NCI-H526 treated with DMSO at 0.1 percent for 48 hours (cell line): ENCODE data around the gene GFRA4.
A peak's percentile ranks its signal among the peaks of the same experiment; 100 is the strongest.

Experiments
- DNase-seq: peaks from one replicate; lab custom pipeline; 2025; lab: John Stamatoyannopoulos, UW

GFRA4 gene

DNA sequence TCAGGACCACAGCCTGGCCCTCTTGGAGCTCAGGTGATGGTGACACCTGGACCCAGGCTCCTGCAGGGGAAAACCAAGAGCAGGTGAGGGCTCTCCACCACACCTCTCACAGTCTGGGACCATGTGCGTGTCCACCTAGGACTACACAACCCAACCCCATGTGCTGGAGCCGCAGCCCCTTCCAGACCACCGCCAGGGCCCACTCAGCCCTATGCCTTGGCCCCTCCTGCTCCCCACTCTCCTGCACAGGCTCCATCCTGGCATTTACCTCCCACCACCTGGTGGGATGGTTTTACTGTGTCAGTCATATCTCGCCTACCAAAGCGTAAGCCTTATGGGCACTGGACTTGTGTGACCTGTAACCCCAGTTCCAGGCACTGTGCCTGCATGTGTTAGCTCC lies 31.7 kb upstream of the GFRA4 start:
- DNase-seq, result no peak

DNA sequence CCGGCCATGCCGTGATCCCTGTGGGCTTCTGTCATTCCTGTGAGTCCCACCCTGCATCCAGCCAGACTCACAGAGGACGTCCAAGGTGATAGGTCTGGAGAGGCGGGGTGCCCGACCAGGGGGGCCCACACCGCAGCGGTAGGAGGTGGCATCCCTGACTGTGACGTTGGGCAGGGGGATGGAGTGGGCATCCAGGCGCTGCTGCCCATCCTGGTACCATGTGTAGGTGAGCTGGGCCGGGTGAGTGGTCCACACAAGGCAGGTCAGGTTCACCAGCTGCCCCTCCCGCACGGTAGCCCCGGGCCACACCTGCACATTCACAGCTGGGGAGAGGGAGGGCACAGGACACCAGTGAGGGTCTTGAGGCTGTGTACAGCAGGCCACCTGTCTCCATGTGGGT lies 30.2 kb upstream of the GFRA4 start:
- no peak for DNase-seq

DNA sequence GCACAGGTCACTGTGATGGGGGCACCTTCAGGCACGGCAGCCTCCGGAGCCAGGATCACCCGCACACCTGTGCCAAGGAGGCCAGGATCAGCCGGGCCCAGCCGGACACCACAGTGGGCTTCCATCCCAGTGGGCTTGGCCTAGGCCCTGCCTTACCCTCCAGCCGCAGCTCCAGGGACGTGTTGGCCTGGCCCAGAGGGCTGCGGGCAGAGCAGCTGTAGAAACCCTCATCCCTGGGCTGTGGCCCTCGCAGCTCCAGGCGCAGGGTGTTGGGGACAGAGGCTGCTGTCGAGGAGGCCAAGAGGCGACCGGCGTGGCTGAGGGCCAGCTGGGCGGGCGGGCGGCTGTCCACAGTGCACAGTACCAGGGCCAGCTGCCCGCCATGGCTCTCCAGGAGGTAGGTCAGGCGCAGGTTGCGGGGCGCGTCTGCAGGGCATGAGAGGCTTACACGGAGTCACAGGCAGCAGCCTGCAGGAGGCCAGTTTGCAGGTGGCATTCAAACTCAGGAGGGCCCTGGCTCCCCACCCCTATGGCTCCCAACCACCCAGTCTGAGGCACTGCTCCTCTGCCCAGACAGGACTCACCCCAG lies 29.6 kb upstream of the GFRA4 start:
- no peak for DNase-seq

DNA sequence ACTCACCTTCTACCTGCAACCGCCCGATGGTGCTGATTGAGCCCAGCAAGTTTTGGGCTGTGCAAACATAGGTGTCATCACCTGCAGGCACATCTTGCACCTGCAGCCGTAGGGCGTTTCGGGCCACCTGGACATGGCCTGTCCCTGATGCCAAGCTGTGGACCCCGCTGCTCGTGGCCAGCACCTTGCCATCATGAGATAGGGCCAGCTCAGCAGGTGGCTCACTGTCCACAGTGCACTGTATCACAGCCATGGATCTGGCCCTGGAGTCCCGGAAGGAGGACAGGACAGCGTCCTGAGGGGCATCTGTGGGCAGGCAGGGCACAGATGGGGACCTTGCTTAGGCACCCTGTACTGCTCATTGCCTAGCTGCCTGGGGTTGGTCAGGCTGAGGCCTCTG lies 28.7 kb upstream of the GFRA4 start:
- no peak for DNase-seq

DNA sequence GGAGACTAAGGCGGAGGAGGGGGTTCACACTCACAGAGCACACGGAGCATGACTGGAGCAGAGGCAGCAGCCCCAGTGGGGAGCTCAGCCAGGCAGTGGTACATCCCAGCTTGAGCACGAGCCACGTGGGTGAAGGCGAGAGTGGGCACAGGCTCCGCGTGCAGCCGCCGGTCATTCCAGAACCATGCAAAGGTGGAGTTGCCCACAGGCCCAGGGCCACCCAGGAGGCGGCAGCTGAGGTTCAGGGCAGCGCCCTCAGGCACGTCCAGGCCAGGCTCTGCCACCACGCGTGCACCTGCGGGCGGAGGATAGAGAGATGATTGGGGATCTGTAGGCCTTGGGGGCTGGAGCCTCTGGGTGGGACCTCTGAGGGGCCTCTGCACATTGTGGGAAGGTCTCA lies 28.1 kb upstream of the GFRA4 start:
- no peak for DNase-seq

DNA sequence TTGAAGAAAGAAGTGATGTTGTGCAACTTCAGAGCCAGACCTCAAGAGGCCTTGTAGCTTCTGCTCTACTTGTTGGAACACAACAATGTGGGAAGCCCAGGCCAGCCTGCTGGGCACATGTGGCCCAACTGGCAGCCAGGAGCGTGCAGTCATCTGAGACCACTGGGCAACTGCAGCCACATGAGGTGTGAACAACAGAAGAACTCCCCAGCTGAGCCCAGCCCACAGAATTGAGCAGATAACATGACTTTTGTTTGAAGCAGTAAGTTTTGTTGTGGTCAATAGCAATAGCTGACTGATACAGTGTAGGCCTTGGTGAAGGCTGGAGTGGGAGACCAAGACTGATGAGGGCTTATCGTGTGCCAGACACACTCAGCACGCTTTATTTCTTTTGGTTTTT lies 27.2 kb upstream of the GFRA4 start:
- DNase-seq, result no peak

DNA sequence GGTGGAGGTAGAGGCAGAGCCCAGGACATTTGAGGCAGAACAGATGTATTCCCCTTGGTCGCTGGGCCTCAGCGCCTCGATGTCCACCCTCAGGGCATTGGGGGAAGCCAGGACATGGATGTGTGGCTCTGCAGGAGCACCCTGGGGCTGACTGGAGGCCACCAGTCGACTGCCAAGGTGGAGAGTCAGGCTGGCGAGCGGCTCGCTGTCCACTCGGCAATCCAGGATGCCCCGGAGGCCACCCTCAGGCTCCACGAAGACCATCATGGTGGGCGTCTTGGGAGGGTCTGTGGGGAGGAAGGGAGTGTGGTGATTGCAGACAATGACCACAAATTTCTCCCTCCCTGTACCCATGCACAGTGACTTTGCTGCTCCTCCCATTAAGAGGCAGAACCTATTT lies 26.8 kb upstream of the GFRA4 start:
- no peak for DNase-seq

DNA sequence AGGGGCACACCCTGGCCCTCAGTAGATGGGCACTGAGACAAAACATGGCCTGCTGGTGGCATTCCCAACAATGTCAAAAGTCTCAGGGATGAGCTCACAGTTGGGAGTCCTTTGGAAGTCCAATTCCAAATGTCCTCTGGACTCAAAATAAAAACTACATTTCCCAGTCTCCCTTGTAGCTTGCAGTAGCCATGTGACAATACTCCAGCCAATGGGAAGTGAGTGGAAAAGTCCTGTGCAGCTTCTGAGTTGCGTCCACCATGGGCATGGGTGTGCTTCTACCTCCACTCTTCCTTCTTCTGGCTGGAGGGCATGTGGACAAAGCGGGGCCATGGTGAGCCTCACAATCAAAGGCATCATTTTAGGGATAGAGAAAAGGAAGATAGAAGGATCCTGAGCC lies 24.5 kb upstream of the GFRA4 start:
- DNase-seq, result no peak

DNA sequence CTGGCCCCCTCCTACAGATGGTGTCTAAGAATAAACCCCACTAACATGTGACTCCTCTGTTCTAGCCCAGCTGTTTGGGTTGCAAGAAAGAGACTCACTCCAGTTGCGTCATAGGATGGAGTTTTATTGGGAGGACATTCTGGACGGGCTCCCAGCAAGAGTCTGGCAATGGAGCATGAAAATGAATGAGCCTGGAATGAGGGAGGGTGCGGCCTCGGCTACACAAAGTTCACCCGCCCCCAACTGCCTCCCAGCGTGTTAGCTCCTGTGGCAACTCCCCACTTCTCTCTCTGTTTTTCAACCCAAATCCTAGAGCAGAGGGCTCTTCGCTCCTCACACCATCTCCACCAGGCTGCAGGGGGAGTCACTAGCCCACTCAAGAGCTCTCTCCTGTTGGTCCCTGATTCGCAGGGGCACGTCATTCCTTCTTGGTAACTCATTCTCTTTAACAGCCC lies 23.7 kb upstream of the GFRA4 start:
- no peak for DNase-seq

DNA sequence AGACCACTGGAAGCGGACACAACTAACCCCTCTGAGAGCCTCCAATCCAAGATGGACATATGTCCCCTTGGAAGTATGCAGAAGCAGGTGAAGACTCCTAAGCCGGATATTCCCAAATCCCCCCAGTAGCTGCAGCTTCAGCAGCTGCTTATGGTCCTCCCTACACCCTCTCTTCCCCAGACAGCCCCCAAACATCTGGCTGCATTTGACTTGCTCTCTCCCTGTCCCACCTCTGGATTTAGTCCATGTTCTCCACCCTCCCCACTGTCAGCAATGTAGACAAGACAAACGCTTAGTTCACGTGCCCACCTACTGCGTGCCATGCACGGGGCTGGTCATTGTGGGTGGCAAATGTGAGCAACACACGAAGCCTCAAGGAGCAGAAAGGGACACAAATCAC lies 23.2 kb upstream of the GFRA4 start:
- DNase-seq, result no peak

DNA sequence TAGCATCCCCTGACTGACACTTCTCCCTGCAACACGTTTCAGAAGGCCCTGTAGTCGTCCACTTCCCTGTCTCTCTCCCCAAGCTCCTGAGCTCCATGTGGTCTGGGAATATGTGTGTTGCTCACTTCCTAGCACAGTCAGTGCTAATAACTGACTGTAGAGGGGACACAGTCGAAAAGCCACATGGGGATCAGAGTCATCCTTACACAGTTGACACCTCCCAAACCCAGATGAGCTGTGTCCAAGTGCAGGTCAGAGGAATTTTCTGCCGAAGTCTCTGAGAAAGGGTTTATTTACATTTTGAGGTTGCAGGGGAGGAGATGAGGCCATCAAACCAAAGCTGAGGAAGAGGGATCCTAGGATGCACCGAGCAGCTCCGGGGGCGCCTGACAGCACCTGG lies 22.1 kb upstream of the GFRA4 start:
- DNase-seq, result no peak

DNA sequence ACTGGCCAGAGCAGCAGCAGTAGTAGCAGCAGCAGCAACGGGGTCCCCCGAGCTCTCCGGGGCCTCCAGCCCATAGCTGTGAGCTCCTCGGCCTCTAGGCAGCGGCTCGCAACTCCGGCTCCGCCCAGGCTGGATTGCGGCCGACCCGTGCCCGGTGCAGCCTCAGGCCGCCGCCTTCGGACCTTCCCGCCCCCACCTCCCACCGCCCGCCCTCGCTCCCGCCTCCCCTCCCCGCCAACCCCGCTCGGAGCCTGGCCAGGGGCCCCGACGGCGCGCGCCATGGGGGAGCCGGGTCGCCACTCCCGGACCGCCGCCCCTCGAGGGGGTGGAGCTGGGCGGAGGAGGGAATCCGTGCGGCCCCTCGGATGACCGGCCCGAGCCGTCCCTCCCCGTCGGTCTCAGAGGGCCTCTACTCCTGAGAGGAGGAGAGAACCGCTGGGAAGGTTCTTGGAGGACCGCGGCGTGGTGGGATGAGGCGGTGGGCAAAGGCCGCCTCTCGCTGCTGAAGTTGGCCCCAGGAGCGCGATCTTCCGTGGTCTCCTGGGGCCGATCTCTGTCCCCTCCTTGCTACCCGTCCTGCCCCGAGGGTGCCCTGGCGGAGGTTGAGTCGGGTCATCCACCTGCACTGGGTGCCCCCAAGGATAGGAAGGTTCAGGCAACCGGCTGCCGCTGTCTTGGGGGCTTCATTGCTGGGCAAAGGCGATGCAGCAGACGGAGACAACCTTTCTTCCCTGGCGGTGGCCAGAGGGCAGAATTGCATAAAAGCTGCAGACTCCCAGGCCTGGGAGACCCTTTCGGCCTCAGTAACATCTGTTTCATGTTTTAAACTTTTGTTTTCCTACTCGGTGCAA lies 19.0 kb upstream of the GFRA4 start, which contains the start of gene ADAM33:
TSS of gene ADAM33 (minus strand) at position 80 of the 851 bp plus-strand sequence. CDS start at position 74, 6 bp downstream.
- no peak for DNase-seq

DNA sequence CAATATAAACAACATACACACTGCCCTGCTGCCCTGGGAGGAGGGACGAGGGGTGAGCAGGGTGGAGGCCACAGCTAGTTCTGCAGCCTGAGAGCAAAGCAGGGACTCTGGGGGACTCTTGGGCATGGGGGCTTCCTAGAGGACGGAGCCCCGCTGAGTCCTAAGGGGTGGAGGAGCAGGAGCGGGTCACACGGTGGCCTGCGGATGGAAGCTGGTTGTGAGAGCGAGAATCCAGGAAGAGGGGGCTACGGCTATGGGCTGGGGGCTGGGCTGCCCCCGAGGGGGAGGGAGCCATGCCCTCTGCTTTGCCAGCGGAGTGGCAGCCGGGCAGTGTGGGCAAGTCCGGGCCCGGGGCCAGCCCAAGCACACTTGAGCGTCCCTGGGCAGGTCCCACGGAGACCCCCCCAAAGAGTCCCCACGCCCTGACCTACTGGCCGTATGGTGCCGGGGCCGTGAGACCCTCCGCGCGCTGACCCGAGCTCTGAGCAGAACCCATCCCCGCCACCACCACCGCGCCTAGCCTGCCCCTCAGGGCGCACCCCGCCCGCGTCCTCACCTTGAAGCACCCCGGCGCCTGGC lies 18.2 kb upstream of the GFRA4 start:
- DNase-seq, result no peak

DNA sequence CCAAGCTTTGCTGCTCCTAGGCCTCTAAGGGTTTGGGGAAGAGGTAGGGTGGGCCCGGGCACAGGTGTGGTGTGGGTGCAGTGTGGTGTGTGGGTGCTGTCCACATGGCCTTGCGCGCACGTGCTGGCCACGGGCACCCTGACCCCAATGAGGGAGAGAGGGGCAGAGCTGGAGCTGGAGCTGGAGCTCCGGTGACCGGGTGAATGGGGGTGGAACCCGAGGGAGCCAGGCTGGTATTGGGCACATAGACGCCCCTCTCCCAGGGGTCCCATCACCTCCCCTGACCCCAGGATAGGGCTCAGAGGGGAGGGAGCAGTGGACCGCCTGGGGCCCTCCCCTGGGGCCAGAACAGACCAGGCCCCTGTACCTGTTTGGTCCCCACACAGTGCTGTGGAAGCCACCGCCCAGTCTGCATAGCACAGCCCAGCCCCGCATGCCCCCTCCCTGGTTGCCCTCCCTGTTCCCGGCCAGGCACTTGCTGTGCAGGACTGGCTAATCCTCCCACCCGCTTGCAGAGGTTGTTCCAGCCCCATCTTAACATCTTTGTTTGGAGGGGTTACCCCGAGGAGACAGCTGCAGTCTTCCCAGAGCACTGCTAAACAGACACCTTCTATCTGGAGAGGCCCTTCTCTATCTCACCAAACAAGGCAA lies 17.6 kb upstream of the GFRA4 start:
- DNase-seq, result no peak

DNA sequence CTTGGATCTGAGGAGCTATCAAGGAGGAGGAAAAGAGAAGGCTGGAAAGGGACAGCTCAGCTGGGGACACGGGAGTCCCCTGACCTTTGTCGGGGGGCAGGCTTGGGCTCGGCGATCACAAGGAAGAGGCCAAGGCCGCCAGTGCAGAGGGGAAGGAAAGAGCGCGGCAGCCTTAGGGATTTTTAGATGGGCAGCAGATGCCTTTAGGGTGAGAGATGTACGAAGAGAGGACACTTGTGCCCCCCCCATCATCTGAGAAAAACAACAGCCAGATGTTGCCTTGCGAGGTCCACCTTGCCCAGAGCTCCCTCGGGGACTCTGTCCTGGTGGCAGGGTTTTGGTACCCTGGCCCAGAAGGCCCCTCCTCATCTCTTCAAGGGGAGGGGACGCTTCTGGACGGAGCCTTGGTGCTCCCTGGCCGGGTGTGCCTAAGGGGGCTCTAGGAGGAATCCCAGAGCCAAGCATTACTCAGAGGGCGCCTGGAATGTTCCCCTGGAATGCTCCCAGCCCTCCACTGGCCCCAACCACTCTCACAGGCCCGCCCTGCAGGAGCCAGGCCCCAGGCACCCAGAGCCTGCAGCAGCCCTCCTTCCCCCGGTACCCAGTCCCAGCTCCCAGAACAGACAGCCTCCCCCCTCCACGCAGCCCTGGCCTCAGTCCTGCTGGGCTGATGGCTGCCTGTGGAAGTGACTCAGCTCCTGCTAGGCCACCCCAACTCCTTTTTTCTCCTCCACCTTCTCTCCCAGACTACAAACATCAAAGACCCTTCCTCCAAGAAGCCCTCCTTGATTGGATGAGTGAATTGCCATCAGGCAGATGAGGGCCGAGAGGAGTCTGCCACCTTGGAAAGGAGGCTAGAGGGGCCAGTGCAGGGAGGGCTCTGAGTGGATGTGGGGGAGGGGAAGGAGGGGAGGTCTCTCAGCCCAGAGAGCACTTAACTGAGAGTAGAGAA lies 16.8 kb upstream of the GFRA4 start:
- no peak for DNase-seq

DNA sequence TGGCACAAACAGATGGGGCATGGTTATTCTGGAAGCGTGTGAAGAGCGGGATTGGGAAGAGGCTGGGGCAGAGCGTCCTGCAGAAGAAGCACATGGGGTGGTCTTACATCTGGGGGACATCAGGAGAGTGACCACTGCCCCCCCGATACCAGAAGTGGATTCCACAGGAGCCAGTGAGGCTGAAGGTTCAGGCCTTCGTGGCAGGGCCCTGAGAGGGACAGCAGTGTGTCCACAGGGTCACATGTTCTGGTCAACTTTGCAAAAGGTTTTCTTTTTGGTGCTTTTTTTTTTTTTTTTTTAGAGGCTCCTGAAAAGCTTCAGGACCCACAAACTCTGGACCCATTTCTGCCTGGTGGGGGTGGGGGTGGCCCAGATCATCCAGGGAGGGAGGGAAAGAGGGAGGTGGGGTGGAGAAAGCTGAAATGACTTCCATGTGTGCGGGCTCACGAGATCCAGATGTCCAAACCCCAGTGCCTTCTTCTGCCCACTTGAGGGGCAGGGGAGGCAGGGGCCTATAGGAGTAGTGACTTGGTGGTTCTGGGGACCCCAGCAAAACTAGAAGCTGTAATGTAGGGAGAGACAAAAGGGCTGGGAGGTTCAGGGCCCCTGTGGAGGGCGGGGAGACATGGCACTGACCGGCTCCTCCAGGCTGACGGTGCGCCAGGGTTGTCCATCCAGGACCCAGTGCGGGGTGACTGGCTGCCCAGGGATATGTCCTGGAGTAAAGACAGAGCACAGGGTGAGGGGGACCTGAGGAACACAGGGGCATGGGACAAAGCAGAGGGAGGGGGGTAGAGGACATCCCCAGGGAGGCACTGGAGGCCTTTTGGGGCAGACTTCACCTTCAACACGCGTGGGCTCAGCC lies 15.9 kb upstream of the GFRA4 start:
- no peak for DNase-seq

DNA sequence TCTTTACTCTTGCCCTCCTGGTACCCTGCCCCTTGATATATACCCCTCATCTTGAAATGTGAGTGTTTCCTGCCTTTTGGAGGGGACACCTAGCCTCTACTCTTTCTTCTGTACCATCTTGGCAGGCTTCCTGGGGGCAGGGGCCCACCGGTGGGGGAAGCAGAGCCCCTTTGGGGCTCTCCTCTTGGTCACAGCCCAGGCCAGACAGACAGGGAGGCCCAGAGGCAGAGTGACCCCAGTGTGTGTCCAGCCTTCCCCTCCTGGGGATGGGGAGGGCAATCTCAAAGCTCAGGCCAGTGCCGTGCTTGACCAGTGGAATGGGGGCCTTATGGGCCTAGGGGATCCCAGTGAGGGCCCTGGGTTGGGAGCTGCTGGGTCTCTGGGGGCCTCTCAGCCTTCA lies 15.0 kb upstream of the GFRA4 start:
- DNase-seq, result no peak

DNA sequence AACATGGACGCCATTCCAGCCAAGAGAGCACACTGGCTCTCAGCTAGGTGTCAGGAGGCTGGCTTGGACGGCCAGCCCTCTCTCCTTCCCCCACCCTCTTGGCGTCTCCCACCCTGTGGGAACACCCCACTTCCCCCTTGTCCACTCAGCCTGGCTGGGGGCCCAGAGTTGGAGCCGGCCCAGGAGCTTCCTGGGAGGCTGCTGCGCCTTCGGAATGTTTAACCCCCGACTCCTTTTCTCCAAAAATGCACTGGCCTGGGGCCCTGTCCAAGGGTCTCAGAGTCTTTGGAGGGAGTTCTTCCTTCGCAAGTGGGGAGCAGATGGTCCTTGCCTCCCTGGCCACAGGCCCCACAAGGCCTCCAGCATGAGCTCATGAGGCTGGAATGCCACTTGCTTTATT lies 14.5 kb upstream of the GFRA4 start:
- DNase-seq, result no peak

DNA sequence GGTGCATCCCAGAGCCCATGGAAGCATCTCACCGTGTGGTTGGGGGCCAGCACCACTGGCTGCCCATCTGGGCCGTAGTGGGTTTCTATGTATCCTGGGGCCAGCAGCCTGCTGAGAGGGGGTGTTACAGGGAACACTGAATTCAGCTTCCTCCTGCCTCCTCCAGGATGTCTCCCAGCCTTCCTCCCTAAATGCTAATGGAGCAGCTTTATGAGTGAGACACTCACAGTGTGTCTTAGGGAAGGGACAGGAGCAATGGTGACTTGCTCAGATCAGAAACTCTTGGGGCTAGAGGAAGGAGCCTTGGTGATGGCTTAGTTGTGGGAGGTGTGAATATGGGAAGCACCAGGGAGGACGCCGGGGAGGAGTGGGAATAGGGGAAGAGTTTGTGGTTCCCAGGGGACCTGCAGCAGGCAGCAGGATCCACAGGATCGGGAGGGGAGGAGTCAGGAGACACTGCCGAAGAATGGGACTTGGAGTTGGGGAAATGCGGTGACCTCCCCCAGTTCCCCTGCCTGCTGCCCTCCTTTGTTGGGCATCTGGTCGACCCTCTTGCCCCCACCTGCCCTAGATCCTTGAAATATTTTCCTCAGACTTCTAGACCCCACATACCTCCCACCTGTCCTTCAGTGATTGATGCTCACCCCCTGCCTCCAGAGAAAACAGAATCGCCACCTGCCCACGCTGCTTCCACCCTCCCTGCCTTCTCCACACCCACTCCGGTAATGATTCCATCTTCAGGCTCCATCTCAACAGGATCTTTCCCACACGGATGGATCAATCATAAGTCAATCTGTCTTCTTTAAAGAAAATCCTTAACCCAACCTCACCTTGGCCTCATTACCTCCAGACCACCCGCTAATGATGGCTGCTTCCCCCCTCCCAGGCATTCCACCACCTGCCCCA lies 12.0 kb upstream of the GFRA4 start:
- DNase-seq, result peak; percentile 53

DNA sequence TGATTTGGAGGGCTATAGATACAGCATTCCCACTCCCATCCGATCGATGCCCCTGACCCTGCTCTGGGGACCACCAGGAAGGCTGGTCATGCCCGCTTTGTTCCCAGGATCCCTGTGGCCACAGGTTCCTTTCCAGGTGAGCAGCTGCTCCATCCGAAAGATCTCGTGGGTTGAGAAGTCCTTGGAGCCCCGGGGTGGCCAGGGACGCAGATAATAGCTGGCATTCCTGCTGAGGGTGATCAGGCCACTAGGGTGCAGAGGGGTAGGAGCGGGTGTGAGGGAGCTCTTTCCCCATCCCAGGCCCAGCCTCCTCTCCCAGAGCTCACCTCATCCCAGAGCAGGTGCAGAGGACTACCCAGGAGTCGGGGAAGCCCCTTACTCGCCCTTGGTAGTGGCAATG lies 11.2 kb upstream of the GFRA4 start:
- no peak for DNase-seq
